NCI-H2029 (cell line): ENCODE results near the gene GATAD2A.

Experiments used
- DNase-seq: peaks from one replicate; lab custom pipeline; 2025; lab: John Stamatoyannopoulos, UW

The GATAD2A gene

DNA sequence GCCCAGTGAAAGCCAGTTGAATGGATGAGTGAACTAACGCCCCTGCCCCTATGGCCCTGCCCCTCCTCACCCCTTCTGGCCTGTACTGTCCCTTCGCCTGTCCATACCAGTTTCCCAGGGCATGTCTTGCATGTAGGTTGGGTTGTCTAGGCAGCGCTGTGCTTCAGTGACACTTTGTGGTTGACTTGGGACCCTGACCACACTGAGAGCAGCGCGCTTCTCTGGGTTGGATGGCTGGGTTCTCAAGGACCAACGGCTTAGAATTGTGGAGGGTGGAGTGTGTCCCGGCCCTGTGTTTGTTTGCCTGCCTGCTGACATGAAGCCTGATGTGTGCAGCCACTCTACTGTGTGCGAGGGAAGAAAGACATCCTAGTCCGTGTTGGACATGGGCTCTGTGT, 15.8 kb downstream of the GATAD2A start:
- no peak for DNase-seq

DNA sequence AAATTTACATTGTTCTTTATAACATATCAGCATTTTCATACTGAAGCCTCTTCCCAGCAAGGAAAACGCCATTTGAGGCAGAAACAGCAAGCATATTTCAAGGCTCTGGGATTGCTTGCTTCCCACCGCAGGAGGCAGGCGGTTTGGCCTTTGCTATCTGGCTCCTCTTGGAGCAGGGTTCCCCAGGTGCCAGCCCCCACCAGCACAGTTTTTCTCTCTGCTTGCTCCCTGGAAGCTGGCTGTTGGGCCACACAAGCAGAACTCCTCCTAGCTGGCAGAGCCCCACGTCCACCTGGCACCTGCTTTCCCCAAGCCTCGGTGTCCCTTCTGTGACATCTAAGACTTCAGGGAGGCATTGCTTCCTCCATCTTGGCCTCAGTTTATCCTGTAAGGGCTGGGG, 16.7 kb downstream of the GATAD2A start:
- DNase-seq = no peak

- DNase-seq = no peak
These were observed 17.8 kb downstream of the GATAD2A start for GRCh38 chr19:19423322-19423721.

GRCh38 chr19:19425170-19425875, 19.8 kb downstream of the GATAD2A start:
- no peak for DNase-seq

DNA sequence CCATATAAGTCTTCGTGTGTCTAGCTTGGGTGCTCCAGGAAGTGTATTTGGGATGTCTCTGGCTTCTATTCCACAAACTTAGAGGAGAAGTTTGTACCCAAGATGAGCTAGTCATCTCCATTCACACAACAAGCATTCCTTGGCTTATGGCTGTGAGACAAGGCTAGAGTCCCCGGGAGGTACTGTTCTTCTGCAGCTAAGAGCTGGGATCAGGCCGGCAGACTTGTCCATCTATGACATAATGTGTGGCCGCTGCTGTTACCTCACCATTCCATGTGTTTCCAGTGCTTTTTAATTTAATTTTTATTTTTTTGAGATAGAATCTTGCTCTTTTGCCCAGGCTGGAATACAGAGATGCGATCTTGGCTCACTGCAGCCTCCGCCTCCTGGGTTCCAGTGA, 20.7 kb downstream of the GATAD2A start:
- DNase-seq = no peak

- DNase-seq = no peak
These were observed 21.3 kb downstream of the GATAD2A start for GRCh38 chr19:19426799-19427198.

GRCh38 chr19:19427302-19427701, 21.8 kb downstream of the GATAD2A start:
- no peak for DNase-seq

DNA sequence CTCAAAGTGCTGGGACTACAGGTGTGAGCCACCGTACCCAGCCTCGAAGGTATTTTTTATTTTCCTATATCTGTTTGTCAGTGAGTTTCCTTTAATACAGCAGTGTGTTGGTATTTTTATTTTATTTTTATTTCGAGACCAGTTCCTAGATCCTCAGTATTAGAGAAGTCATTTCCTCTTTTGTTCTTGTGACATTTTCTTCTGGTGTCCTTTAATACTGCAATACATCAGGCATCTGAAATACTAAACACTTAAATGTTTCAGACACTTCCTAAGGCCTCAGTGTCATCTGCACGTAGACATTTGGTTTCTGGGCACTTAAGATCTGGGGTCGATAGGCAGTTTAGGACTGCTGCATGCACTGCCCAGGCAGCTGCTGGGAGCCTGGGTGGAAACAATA, 22.5 kb downstream of the GATAD2A start:
- no peak for DNase-seq

- no peak for DNase-seq
These were observed 23.3 kb downstream of the GATAD2A start for GRCh38 chr19:19428746-19429145.

DNA sequence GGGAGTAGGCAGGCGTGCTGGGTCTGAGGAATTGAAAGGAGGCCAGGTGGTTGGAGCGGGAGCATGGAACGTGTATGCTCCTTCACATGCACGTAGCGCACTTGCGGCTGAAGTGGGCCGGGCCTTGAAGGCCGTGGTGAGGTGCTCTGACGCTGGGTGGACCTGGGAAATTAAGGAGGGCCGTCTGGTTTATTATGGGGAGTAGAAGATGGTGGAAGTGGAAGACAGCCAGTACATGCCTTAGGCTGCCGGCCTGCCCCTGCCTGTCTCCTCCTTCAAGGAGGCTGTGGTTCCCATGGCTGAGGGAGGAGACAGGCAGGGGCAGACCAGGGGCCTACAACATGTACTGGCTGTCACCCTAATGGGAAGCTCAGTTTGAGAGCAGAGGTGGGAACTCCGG, 23.9 kb downstream of the GATAD2A start:
- DNase-seq = no peak

DNA sequence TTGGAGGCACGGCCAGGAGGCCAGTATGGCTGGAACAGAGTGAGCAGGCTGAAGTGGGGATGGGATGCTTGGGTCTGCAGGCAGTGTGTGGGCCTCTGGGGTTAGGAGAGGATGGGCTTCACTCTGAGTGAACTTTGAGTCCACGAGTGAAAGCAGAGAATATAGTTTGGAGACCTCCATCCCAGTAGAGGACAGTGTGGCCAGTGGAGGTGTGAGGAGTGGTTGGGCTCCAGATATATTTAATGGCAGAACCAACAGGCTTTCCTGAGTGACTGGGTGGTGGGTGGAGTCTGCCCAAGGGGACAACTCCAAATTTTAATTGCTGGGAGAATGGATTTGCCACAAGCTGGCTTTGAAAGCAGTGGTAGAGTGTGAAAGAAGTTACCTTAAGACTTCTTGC, 27.3 kb downstream of the GATAD2A start:
- DNase-seq = no peak

- no peak for DNase-seq
These were observed 28.3 kb downstream of the GATAD2A start for GRCh38 chr19:19433666-19434213.

DNA sequence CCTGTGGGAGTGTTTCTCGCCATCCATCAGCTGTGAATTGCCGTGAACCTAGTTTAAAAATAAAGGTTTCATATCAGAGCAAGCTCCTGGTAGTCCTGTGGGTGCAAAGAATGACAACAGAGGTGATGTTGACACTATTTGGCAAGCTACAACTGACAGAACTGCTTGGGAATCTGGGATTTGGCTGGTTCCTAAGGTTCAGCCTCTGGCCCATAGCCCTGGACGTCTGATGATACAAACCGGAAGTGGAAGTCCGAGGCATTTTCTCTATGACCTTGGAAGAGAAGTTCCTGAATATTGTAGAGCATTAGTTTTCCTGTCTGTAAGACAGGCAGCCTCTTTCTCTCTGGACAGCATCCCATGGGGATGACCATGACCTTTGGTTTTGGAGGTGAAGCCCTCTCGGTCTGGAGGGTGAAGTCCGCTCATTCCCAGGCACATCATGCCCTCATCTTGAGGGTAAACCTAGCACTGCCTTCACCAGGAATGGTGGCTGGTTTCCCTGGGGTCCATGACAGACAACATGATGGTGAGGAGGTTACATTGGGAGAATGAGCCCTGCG, 29.1 kb downstream of the GATAD2A start:
- no peak for DNase-seq

- no peak for DNase-seq
These were observed 30.7 kb downstream of the GATAD2A start for GRCh38 chr19:19436137-19436691.

- DNase-seq = no peak
These were observed 33.1 kb downstream of the GATAD2A start for GRCh38 chr19:19438366-19439175.

DNA sequence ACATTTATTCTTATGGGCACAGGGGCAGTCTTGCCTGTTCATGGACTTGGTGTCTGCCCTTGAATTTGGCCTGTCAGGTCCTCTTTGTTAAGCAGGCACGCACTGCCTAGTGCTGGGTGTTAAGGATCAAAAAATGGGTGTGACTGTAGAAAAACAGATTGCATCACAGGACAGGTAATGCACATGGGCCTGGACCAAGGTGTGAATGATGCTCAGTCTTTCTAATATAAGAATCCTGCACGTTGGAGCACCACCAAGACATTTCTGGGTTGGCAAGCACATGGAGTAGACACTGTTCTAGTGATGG, 33.7 kb downstream of the GATAD2A start:
- no peak for DNase-seq

GRCh38 chr19:19443283-19443682, 37.8 kb downstream of the GATAD2A start:
- DNase-seq = no peak

GRCh38 chr19:19443902-19444680, 38.6 kb downstream of the GATAD2A start:
- DNase-seq = no peak

GRCh38 chr19:19444681-19445155, 39.2 kb downstream of the GATAD2A start:
- no peak for DNase-seq

- DNase-seq = no peak
These were observed 39.8 kb downstream of the GATAD2A start for GRCh38 chr19:19445288-19445687.

- DNase-seq = no peak
These were observed 40.5 kb downstream of the GATAD2A start for GRCh38 chr19:19445911-19446361.
